Measurements from ENCODE around the gene JADE1. TPM values are rescaled to one million over a fixed set of nuclear protein-coding genes. Genes with fewer than 3 reads are reported as not detected.
A peak's percentile ranks its signal among the peaks of the same experiment; 100 is the strongest.

Gene JADE1
- total and polyA plus RNA-seq, 9 of the 15 experiments (the other 6 are each of a cell fraction or from before 2014, with no cell fraction given) = 8.3 to 37.9 (median 24.4) TPM

DNA sequence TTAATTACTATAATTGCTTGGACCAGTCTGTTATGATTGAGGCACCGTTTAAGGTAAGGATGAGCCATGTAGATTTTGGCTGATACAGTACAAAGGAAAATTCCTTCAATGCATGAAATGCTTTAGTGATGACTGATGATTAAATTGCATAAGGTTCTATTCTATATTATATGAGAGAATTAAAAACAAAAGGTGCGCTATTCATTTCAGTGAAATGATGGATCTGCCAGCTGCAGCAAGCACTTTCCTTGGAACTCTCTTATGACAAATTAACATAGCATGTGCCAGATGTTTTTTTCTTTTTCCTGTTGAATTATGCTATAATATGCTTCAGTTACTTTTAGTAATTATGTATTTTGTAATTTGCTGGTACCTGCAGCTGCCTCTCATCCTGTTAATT is 98.5 kb downstream of the JADE1 start:
- H2AFZ ChIP-seq (ENCODE audit: low read depth, low read length) = no peak overlapping the region
- no peaks in the 10 kb centered on the region for H3K79me2 ChIP-seq (ENCODE audit: control insufficient read depth, insufficient read depth, low read length)
- no peak overlapping the region for H3K4me3 ChIP-seq
- intact Hi-C loops (cut with micrococcal nuclease) = no loop called here
- in situ Hi-C loops (cut with MboI) = no loop called here
- H3K27me3 ChIP-seq (ENCODE audit: control insufficient read depth in 2 of 2, insufficient read depth in 2 of 2, low read length in 2 of 2) = no peaks in the 10 kb centered on the region
- H3K4me2 ChIP-seq (ENCODE audit: insufficient read depth, low read length) = no peak overlapping the region
- no peak for TF ChIP-seq KLF13 (tag; IDR thresholded peaks at IDR 0.05; ENCODE audit: borderline replicate concordance, low read depth)
- no peak for TF ChIP-seq MAFK (IDR thresholded peaks at IDR 0.05; ENCODE audit: low read length)
- TF ChIP-seq SREBF2 (CRISPR knock-in tag; IDR thresholded peaks at IDR 0.05) = no peak
- no peak for TF ChIP-seq KAT2B (IDR thresholded peaks at IDR 0.05; ENCODE audit: low read depth, low read length)
- no peak for TF ChIP-seq HCFC1 (IDR thresholded peaks at IDR 0.05; ENCODE audit: low read depth, low read length)
- no peak for TF ChIP-seq SMARCE1 (IDR thresholded peaks at IDR 0.05)
- no peak for TF ChIP-seq TARDBP (IDR thresholded peaks at IDR 0.05)
- FAIRE-seq (no peak), DNase-seq (ENCODE audit: extremely low read depth in 1 of 4, low spot score in 3 of 4) (no peak), ATAC-seq (no peak)
- BruUV-seq (replicated peaks) = no TSS peak
- WGBS (ENCODE audit: insufficient coverage, low coverage, missing lambda C conversion rate) = 69% methylated on average over 2 of the region's 2 CpGs
- CTCF ChIA-PET (ENCODE audit: low intra/inter-chr PET ratio) = no interaction called here
- H3K9me1 ChIP-seq (ENCODE audit: control insufficient read depth, insufficient read depth, low read length) = no peaks in the 10 kb centered on the region
- H3K27ac ChIP-seq (ENCODE audit: extremely low read depth, low read depth, low read length) = no peak overlapping the region
- no peaks in the 10 kb centered on the region for H4K20me1 ChIP-seq (replicated peaks; ENCODE audit: control insufficient read depth, insufficient read depth, low read length)
- H3K9ac ChIP-seq (ENCODE audit: insufficient read depth in 1 of 2, low read depth in 2 of 2, low read length in 2 of 2) = no peak overlapping the region
- no peaks in the 10 kb centered on the region for H3K9me3 ChIP-seq (replicated peaks; ENCODE audit: control insufficient read depth, insufficient read depth, low read depth, low read length)
- H3K4me1 ChIP-seq (replicated peaks in 1 of 2; ENCODE audit: control insufficient read depth in 2 of 2, insufficient read depth in 2 of 2, low read length in 2 of 2) = no peaks in the 10 kb centered on the region; a peak in 1 of 5 replicates
- POLR2A ChIA-PET = no interaction called here
- H3K36me3 ChIP-seq (ENCODE audit: control insufficient read depth, insufficient read depth, low read length) = no peaks in the 10 kb centered on the region

GRCh38 chr4:128908735-128909134 is 99.2 kb downstream of the JADE1 start:
- H3K4me1 ChIP-seq (replicated peaks in 1 of 2; ENCODE audit: control insufficient read depth in 2 of 2, insufficient read depth in 2 of 2, low read length in 2 of 2) = no peaks in the 10 kb centered on the region
- H3K27me3 ChIP-seq (ENCODE audit: control insufficient read depth in 2 of 2, insufficient read depth in 2 of 2, low read length in 2 of 2) = no peaks in the 10 kb centered on the region
- no peak overlapping the region for H3K4me2 ChIP-seq (ENCODE audit: insufficient read depth, low read length)
- POLR2A ChIA-PET = interaction anchor here (0.6 kb wide), 1 partner anchor 357 kb away, joined by 3 read pairs; no protein-coding TSS in a partner anchor
- no peaks in the 10 kb centered on the region for H3K9me1 ChIP-seq (ENCODE audit: control insufficient read depth, insufficient read depth, low read length)
- CTCF ChIA-PET (ENCODE audit: low intra/inter-chr PET ratio) = no interaction called here
- H2AFZ ChIP-seq (ENCODE audit: low read depth, low read length) = no peak overlapping the region
- intact Hi-C loops (cut with micrococcal nuclease) = no loop called here
- no peak for DNase-seq (ENCODE audit: extremely low read depth in 1 of 4, low spot score in 3 of 4)
- in situ Hi-C loops (cut with MboI) = no loop called here
- H3K79me2 ChIP-seq (ENCODE audit: control insufficient read depth, insufficient read depth, low read length) = no peaks in the 10 kb centered on the region
- ATAC-seq = no peak
- WGBS (ENCODE audit: insufficient coverage, low coverage, missing lambda C conversion rate) = 82% methylated on average over 5 of the region's 5 CpGs
- no peak overlapping the region for H3K27ac ChIP-seq (ENCODE audit: extremely low read depth, low read depth, low read length)
- no TSS peak for BruUV-seq (replicated peaks)
- no peak for FAIRE-seq
- no peak overlapping the region for H3K9ac ChIP-seq (ENCODE audit: insufficient read depth in 1 of 2, low read depth in 2 of 2, low read length in 2 of 2)
- H3K36me3 ChIP-seq (ENCODE audit: control insufficient read depth, insufficient read depth, low read length) = no peaks in the 10 kb centered on the region
- no peaks in the 10 kb centered on the region for H4K20me1 ChIP-seq (replicated peaks; ENCODE audit: control insufficient read depth, insufficient read depth, low read length)
- no peak overlapping the region for H3K4me3 ChIP-seq
- TF ChIP-seq CEBPG (CRISPR knock-in tag; IDR thresholded peaks at IDR 0.05) (no peak), CEBPG (tag; conservative IDR thresholded peaks at IDR 0.05 in 1 of 2, IDR thresholded peaks at IDR 0.05 in 1 of 2) (peak; percentile 17 to 73; a peak in 2 of 4 replicates), KLF6 (CRISPR knock-in tag; IDR thresholded peaks at IDR 0.05; ENCODE audit: borderline replicate concordance) (no peak)
- H3K9me3 ChIP-seq (replicated peaks; ENCODE audit: control insufficient read depth, insufficient read depth, low read depth, low read length) = no peaks in the 10 kb centered on the region

All from K562 (cell line).